ENCODE measurements around the gene GIGYF2. TPM values are rescaled to one million over a fixed set of nuclear protein-coding genes. Genes with fewer than 3 reads are reported as not detected.

Gene GIGYF2
- total and polyA plus RNA-seq, 2 of the 13 experiments (the other 11 are each of a cell fraction or from before 2014, with no cell fraction given), result 44.9 to 73.5 TPM

GRCh38 chr2:232874677-232875223 is 177.6 kb downstream of the GIGYF2 start (continued):
- TF ChIP-seq ZNF318 (CRISPR knock-in tag; IDR thresholded peaks at IDR 0.05), result no peak
- TF ChIP-seq ZNF816 (CRISPR knock-in tag; IDR thresholded peaks at IDR 0.05; ENCODE audit: borderline replicate concordance), result no peak
- no peak for TF ChIP-seq ZFP82 (CRISPR knock-in tag; IDR thresholded peaks at IDR 0.05; ENCODE audit: borderline replicate concordance)
- 0 out of 2 replicates have a peak, but pooled peaks have one; percentile 31 for TF ChIP-seq HNRNPL (IDR thresholded peaks at IDR 0.05; ENCODE audit: low read depth, low read length)
- no peak; the same call in 1 of the 2 replicates for TF ChIP-seq ZNF143 (CRISPR knock-in tag; IDR thresholded peaks at IDR 0.05)
- TF ChIP-seq CCAR2 (optimal IDR thresholded peaks at IDR 0.05; ENCODE audit: low read depth, low read length), result no peak
- TF ChIP-seq ZNF773 (CRISPR knock-in tag; IDR thresholded peaks at IDR 0.05; ENCODE audit: borderline replicate concordance), result no peak
- TF ChIP-seq ZNF800 (CRISPR knock-in tag; IDR thresholded peaks at IDR 0.05), result no peak
- TF ChIP-seq MZF1 (CRISPR knock-in tag; IDR thresholded peaks at IDR 0.05; ENCODE audit: borderline replicate concordance), result no peak
- no peak for TF ChIP-seq HMG20A (CRISPR knock-in tag; IDR thresholded peaks at IDR 0.05; ENCODE audit: borderline replicate concordance)
- TF ChIP-seq PTBP1 (IDR thresholded peaks at IDR 0.05; ENCODE audit: low read depth, low read length, poor library complexity, severe bottlenecking), result no peak
- TF ChIP-seq ZNF317 (CRISPR knock-in tag; IDR thresholded peaks at IDR 0.05), result 0 out of 2 replicates have a peak, but pooled peaks have one; percentile 25
- TF ChIP-seq PAF1 (CRISPR knock-in tag; IDR thresholded peaks at IDR 0.05), result no peak
- peak; percentile 36; the same call in 1 of the 2 replicates for TF ChIP-seq POGZ (CRISPR knock-in tag; IDR thresholded peaks at IDR 0.05)
- TF ChIP-seq TFE3 (CRISPR knock-in tag; IDR thresholded peaks at IDR 0.05), result no peak
- no peak for TF ChIP-seq SP5 (CRISPR knock-in tag; IDR thresholded peaks at IDR 0.05; ENCODE audit: borderline replicate concordance, low read depth)
- TF ChIP-seq TARDBP (CRISPR knock-in tag; IDR thresholded peaks at IDR 0.05), result no peak
